Fibroblast of peridontal ligament (primary cell): ENCODE measurements around the gene DYNLRB1.

ENCODE experiments used
- DNase-seq: peaks from one replicate; pipeline ENCODE4 v3.0.0-alpha.2; 2010; ENCODE audit errors: extremely low read depth

Gene DYNLRB1

GRCh38 chr20:34579191-34579978 lies 63.2 kb downstream of the DYNLRB1 start:
- DNase-seq = peak; percentile 84

DNA sequence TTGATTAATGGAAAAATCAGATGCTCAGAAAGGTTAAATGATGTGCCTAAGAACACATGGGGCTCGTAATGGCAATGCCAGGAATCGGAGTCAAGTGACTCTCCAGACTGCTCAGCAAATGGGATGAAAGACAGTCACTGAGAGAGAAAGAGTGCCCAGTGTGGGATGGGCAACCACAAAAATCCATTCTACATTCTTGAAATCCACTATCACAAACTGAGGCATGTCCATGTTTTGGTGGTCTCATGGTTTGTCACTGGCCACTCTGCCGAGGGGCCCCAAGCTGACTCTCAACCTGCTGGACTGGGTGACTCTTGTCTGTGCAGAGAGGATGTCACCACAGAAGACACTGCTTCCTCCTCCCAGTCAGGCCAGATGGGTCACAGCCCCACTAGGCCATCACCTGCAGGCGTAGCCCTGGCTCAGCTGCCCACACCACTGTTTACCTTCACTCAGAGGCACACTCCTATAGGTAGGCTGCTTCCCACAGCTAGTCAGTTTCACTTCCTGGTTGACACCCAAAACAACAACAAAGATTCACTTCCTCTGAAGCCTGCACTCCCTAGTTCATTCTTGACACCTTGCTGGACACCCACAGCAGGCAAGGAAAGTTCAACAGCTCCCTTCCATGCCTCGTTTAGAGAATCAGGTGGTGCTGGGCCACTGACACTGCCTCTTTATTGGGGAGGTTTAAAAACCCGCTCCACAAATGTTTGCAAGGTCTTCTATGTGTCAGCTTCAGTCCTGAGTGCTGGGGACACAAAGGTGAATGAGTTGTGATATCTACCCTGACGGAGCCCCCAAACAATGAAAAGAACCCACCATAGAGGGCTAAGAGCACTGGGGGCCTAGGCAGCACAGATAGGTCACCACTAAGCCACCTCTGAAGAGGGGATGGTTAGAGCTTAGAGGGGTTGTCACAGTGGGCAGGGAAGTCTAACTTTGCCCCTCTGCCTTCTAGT lies 64.0 kb downstream of the DYNLRB1 start:
- DNase-seq = no peak

DNA sequence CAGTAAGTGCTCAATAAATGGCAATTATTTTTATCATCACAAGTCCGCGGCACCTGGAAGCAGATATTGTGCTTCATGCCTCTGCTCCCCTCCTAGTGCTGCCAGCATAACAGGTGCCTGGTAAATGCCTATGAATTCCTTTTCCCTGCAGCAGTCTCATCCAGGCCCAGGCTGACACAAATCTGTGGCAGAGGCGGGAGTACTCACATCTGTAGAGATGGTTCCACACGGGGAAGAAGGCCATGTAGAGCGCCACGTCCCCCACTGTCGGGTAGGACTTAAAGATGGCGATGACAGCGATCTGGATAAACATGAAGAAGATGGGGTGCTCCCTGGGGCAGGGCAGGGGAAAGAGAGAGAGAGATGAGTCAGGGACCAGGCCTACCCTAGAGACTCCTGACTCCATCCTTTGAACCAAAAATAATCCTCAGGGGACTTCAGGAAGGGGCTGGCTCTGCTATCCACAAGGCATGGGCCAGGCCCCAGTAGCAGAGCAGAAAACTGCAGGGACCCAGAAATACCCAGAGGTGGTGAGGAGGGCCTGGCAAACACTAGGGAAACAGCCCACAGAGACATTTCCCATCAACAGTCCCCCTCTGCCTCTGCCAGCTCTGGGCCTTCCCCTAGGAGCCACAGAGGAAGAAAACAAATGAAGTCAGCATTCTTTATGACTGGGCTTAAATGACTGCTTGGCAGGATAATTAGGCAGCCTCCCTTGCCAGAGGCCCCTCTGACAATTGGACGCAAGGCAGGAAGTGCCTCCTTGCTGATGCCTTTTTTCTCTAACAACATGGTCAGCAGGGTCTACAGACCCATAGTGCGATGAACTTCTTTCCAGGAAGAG lies 65.3 kb downstream of the DYNLRB1 start:
- DNase-seq = peak; percentile 75

DNA sequence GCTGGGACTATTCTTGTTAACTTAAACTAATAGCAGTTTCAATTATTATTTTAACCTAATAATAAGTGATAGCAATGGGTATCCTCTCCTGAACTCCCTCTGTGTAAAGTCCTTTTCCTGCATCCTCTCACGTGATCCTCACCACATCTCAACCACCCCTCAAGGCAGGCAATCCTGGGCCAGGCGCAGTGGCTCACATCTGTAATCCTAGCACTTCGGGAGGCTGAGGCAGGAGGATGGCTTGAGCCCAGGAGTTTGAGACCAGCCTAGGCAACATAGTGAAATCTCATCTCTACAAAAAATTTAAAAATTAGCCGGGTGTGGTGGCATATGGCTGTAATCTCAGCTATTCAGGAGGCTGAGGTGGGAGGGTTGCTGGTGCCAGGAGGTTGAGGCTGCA lies 66.0 kb downstream of the DYNLRB1 start:
- no peak for DNase-seq

DNA sequence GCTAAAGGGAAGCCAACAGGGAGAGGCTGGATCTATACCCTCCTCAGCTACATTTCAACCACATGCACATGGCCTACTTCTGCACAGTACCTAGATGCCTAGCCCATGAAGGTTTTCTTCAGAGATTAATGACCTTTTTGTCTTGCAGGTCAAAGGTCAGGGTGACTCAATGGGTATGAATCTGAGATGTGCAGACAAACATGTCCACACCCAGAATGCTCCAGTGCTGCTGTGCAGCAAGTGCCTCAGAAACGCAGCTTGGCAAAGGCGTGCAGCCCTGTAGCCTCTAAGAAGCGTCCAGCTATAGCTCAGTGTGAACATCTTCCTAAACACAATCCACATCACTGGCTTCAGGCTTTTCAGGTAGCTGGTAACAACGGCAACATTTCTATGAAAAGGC lies 66.7 kb downstream of the DYNLRB1 start:
- DNase-seq = no peak

DNA sequence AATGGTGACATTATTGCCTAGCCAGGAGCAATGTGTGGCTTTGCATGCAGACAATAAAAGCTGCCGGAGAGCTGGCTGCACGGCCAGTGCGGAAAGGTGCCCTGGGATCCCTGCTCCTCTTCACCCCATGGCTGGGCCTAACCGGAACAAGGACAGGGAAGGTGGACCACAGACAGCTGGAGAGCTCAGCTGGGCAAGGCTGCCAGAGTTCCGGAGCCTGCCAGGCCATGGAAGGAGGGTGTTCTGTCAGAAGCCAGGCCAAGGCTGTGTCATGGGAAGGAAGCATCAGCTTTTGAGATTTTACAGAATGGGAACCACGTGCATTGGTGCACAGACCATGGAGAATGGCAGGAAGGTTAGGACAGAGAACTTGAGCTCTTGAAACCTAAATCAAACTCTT lies 67.3 kb downstream of the DYNLRB1 start:
- DNase-seq = no peak

DNA sequence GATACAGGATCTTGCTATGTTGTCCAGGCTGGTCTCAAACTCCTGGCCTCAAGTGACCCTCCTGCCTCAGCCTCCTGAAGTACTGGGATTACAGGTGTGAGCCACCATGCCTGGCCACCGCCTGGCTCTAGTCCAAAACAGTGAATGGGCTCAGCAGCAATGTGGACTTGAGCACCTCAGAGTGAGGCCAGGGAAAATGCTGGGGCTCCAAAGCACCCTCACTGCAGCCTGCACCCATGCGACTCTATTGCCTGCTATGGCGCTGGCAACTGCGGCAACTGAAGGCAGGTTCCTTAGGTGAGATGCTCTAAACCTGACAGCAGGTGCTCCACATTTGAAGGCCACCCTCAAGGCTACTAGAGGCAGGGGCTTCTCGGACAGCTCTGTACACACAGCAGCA lies 68.8 kb downstream of the DYNLRB1 start:
- DNase-seq = no peak

GRCh38 chr20:34586488-34587163 lies 70.4 kb downstream of the DYNLRB1 start:
- no peak for DNase-seq
